Fibroblast of the aortic adventitia (primary cell): ENCODE measurements around the gene ACMSD. TPM values are rescaled to one million over a fixed set of nuclear protein-coding genes. Genes with fewer than 3 reads are reported as not detected.
"Not testable (repeated sequence)": the region's sequence is repeated elsewhere in the genome, so short reads cannot be mapped to it uniquely, and the experiment has no call there.

Experiments used
- DNase-seq: peaks from one replicate; pipeline ENCODE4 v3.0.0-alpha.2; 2010; ENCODE audit warnings: low read depth
- H3K4me3 ChIP-seq: 2 replicates; pipeline ENCODE4 v1.5.1; 2011; ENCODE audit warnings: low read depth, mild to moderate bottlenecking, control low read depth, low read length, moderate library complexity
- total RNA-seq: library from RNA; depleted of rRNA; stranded (reverse); fragments of >200 nt; gene quantifications from 2 replicates; pipeline ENCODE4 v1.2.3, GENCODE V29; 2012; ENCODE audit warnings: low replicate concordance
- TF ChIP-seq, protein P1 (sequence below): IDR thresholded peaks from 2 replicates; pipeline ENCODE4 v1.5.1; 2011; ENCODE audit warnings: mild to moderate bottlenecking, low read length, control low read depth, inconsistent platforms; ENCODE audit not compliant: insufficient read depth

ACMSD gene
- total RNA-seq, 1 donor, result not detected

DNA sequence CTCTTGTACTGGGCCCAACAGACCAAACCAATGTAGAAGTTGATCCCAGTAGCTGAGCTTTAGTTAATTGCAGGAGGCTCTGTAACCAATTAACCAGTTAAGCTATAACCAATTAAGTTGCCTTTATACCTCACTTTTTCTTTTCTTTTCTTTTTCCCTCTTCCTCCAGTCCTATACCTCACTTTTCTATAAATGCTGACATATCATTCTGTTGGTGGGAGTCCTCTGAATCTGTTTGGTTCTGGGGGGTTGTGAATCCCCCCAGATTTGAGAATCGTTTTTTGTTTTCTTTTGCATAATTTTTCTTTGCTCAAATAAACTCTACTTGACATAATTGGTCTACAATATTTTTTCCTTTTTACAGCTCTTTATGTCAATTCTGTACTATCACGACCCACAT lies 38.1 kb upstream of the ACMSD start:
- DNase-seq, result no peak
- H3K4me3 ChIP-seq, result no peak overlapping the region
- TF ChIP-seq, protein P1, sequence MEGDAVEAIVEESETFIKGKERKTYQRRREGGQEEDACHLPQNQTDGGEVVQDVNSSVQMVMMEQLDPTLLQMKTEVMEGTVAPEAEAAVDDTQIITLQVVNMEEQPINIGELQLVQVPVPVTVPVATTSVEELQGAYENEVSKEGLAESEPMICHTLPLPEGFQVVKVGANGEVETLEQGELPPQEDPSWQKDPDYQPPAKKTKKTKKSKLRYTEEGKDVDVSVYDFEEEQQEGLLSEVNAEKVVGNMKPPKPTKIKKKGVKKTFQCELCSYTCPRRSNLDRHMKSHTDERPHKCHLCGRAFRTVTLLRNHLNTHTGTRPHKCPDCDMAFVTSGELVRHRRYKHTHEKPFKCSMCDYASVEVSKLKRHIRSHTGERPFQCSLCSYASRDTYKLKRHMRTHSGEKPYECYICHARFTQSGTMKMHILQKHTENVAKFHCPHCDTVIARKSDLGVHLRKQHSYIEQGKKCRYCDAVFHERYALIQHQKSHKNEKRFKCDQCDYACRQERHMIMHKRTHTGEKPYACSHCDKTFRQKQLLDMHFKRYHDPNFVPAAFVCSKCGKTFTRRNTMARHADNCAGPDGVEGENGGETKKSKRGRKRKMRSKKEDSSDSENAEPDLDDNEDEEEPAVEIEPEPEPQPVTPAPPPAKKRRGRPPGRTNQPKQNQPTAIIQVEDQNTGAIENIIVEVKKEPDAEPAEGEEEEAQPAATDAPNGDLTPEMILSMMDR, result no peak

DNA sequence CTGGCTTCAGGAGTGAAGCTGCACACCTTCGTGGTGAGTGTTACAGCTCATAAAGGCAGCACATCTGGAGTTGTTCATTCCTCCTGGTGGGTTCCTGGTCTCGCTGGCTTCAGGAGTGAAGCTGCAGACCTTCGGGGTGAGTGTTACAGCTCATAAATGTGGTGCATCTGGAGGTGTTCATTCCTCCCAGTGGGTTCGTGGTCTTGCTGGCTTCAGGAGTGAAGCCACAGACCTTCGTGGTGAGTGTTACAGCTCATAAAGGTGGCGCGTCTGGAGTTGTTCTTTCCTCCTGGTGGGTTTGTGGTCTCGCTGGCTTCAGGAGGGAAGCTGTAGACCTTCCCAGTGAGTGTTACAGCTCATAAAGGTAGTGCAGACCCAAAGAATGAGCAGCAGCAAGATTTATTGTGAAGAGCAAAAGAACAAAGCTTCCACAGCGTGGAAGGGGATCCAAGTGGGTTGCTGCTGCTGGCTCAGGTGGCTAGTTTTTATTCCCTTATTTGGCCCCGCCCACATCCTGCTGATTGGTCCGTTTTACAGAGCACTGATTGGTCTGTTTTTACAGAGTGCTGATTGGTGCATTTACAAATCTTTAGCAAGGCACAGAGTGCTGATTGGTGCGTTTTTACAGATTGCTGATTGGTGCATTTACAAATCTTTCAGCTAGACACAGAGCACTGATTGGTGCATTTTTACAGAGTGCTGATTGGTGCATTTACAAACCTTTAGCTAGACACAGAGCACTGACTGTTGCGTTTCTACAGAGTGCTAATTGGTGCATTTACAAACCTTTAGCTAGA lies 34.6 kb upstream of the ACMSD start:
- DNase-seq, H3K4me3 ChIP-seq: not testable (repeated sequence)

DNA sequence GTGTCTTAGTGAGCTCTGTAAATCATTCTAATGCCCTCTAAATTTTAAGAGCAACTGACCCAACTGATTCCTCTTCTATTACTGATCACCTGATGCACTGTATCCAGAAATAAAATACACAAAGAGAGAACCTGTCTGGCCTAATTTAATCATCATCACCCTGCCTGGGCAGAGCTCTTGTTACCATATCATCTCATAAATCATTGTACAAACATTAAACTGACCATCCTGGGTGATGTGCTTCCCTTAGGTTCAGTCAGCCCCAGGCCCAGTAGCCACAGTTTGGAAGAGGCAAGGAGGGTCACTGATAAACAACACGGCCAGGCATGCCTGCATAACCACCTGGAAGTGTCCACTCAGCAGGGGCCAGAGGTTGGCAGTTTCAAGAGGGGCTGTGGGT lies 22.7 kb upstream of the ACMSD start:
- no peak overlapping the region for H3K4me3 ChIP-seq
- TF ChIP-seq, protein P1, result no peak
- no peak for DNase-seq

DNA sequence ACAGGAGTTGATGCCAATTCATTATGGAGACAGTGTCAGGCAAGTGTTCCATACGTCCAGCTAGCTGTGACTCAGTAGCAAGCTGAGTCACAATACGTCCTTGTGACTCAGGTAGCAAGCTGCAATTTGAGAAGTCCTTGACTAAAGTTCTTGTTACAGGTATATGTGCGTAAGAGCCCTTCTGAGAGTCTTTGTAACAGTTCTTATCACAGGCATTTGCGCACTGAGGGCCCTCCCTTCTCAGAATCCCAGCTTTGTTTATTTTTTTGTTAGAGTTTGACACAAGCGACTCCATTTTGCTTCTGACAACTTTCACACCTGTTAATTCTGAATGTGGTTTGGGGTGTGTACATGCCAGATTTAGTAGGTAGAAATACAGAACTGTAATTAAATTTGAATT lies 20.1 kb upstream of the ACMSD start:
- no peak for DNase-seq

DNA sequence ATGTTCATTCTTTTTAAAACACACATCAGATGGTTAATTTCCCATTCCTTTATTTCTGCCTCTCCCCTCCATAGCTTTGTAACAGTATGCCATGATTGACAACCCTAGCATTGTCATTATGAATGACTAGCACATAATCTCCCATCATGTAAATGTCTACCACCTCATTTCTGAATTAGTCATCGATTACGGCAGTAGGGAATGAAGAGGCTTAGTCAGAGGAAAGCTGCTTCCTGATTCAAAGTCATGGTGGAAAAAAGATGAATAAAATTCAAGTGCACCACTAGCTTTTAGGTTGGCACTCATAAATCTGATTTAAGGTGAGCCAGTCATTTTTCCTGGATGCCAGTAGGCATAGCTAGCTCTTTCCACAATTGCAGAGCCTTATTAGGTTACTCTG lies 19.1 kb upstream of the ACMSD start:
- no peak overlapping the region for H3K4me3 ChIP-seq
- DNase-seq, result peak; percentile 44
- TF ChIP-seq, protein P1, result no peak

More for the DNA sequence above, 20.1 kb upstream of the ACMSD start:
- no peak overlapping the region for H3K4me3 ChIP-seq
- TF ChIP-seq, protein P1, result no peak

DNA sequence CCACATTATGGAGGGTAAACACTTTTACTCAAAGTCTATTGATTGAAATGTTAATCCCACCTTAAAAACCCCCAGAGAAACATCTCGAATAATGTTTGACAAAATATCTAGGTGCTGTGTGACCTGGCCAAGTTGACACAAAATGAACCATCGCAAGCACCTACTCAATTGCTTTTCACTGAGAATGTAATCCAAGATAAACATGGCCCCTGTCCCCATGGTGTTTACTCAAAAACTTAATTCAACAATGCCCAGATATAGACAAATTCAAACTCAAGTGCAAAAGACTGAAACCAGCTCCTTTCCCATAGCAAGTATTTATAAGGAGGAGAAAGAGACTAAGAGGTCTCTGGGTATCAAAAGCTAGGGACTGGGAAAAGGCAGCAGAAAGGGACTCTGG lies 15.0 kb upstream of the ACMSD start:
- DNase-seq, result no peak
- no peak overlapping the region for H3K4me3 ChIP-seq
- TF ChIP-seq, protein P1, result no peak

- no peak overlapping the region for H3K4me3 ChIP-seq
- DNase-seq, result no peak
- TF ChIP-seq, protein P1, result no peak
Observed at GRCh38 chr2:134823832-134824231, 14.6 kb upstream of the ACMSD start.

- not testable (repeated sequence) for H3K4me3 ChIP-seq, DNase-seq
Observed at GRCh38 chr2:134825716-134826115, 12.7 kb upstream of the ACMSD start.
